ENCODE results near the gene PRMT5.

The PRMT5 gene

GRCh38 chr14:22895402-22895801 lies 33.8 kb downstream of the PRMT5 start:
- DNase-seq, result no peak

DNA sequence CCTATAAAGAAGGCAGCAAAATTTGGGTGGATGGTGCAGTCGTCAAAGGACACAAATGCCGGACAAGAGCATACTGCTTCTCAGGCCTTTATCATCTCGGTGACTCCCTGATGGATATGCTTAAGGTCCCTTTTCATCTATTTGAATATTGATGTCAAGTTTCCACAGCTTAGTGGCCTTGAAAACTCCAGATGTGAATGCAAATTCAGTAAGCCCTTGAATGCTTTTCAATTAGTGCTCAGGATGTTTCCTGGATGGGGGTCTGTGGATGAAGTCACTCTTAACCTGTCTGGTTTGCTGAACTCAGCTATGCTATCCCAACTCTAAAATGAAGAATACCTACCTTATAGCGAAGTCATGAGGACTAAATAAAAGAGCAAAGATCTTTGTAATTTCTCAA lies 35.5 kb downstream of the PRMT5 start:
- DNase-seq, result no peak

GRCh38 chr14:22892488-22892887 lies 36.7 kb downstream of the PRMT5 start:
- no peak for DNase-seq

DNA sequence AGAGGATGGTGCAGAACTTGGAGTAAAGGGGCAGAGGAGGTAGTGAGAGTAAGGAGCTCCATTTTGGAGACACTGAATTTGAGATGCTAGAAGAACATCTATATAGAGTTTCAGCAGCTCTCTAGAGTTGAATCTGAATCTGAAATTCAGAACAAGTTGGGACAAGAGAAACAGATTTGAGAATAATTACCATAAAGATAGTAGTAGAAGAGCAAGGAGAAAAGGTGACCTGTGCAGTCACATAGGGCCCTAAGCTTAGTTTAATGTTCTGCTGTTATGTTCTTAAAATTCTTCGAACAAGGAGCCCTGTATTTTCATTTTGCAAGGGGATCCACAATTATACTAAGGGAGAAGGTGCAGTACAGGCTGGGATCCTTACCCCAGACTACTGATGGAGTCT lies 38.8 kb downstream of the PRMT5 start:
- no peak for DNase-seq

GRCh38 chr14:22888662-22889061 lies 40.5 kb downstream of the PRMT5 start:
- DNase-seq, result no peak

DNA sequence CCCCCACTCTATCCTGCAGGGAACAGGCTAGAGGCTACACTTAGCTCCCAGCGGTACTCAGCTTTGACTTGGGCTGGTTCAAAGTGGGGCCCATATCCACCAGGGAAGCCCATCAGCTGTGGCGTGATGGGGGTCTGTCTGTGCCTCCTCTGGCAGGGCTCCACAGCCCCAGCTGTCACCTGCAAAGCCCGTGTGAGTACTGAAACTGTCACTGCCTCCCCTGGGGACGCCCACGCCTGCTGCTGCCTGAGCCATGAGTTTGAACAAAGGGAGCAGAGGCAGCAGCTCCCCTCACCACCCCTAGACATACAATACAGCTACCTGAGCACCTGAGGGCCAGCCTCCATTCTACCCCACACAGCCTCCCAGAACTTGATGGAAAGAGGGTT lies 41.2 kb downstream of the PRMT5 start:
- DNase-seq, result no peak

DNA sequence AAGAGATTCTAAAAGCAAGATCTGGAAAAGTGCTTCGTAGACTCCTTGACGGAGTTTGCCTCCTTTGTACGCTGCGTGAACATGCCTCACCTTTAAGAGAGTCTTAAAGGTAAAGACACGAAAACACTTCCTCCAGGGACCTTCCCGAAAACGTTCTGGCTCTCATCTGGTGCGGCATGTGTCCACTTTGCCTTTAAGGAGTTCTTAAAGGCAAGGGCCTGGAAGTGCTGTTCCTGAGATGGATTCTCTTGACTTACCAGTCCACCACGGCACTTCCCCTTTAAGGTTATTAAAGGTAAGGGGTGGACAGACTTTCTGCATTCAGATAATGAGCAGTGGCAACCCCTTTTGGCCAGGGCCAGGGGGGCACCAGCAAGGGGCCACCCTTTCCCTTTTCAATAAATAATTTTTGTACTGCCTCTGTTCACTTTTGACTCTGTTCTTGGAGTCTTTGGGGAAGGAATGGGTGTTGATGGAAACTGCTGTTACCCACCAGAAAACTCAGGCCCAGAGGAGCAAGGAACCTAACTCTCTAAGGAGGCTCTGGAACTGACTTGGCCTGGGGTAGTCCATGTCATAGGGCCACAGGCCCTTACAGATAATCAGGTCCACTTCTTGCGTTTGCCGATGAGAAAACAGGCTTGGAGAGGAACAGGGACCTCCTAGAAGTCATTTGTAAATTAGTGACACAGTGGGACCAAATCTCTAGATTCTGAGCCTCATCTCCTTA lies 41.8 kb downstream of the PRMT5 start:
- DNase-seq, result peak; percentile 28

DNA sequence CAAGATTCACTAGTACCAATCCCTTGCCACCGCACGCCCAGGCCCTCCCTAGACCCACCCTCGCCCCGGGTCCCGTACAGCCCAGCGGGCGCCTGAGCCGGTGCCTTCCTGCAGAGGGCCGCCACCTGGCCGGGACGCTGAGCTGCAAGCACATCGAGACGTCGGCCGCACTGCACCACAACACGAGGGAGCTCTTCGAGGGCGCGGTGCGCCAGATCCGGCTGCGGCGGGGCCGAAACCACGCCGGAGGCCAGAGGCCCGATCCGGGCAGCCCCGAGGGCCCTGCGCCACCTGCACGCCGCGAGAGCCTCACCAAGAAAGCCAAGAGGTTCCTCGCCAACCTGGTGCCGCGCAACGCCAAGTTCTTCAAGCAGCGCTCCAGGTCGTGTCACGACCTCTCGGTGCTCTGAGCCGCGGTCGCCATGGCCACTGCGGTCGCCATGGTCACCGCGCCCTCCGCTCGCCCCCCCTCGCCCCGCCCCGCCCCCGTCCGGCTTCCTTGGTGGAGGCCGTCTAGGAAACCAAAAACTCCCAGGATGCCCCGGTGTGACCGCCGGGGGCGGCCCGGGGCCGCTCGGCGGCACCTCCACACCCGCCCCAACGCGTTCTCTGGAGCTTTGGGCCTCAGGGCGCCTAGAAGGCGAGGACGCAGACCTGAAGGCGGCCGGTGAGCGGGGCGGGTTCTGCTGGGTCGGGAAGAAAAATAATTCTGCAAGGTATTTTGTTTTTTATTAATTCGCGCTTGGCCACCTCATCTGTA lies 42.5 kb downstream of the PRMT5 start:
- peak; percentile 48 for DNase-seq

DNA sequence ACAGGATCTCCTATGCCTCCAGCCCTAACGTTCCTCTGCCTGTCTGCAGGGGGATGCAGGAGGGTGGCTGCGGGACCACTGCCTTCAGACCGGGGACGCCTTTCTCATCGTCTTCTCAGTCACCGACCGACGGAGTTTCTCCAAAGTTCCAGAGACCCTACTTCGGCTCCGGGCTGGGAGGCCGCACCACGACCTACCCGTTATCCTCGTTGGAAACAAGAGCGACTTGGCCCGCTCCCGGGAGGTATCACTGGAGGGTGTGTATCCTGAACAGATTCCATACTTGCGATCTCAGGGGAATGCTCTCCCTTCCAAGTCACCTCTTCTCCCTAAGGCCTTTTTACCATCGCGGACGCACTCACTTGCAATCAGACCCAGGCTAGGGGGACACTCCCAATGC lies 43.2 kb downstream of the PRMT5 start:
- DNase-seq, result no peak

- no peak for DNase-seq
These were observed 44.2 kb downstream of the PRMT5 start for GRCh38 chr14:22884738-22885523.

GRCh38 chr14:22884076-22884737 lies 45.0 kb downstream of the PRMT5 start:
- no peak for DNase-seq

GRCh38 chr14:22883173-22883976 lies 45.8 kb downstream of the PRMT5 start, which contains the start of gene REM2:
Gene REM2, plus strand, starts transcription at chr14:22883222. Its CDS starts 66 bp downstream, at chr14:22883288.
- DNase-seq, result no peak

DNA sequence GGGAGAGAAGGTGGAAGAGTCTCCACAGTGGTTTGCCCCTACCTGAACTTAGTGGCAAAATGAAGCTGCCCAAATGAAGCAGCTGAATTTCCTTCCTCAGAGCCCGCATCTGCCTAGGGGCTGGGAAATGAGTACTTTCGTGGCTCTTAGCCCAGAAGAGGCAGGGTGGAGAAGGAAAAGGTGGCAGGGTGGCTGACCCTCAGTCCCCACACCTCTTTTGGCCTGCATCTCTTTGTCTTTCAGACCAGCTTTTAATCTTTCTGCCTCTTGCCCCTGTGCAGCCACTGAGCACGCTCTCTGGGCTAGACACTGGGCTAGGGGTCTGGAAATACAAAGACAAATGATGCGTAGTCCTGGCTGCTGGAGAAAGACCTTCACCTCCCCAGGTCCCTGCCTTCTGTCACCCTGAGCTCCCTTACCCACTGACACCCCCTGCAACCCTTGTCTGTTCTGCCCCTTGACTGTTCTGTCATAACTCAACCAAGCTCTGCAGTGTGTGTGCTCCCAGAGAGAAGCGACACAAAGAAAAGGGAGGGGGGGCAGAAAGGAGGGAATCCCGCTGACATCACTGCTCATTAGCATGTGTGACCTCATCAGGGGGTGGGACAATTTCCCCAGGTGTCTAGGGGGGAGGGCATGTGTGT lies 46.5 kb downstream of the PRMT5 start:
- DNase-seq, result no peak

- DNase-seq, result no peak
These were observed 47.1 kb downstream of the PRMT5 start for GRCh38 chr14:22882064-22882463.

GRCh38 chr14:22878271-22879246 lies 50.6 kb downstream of the PRMT5 start:
- no peak for DNase-seq

DNA sequence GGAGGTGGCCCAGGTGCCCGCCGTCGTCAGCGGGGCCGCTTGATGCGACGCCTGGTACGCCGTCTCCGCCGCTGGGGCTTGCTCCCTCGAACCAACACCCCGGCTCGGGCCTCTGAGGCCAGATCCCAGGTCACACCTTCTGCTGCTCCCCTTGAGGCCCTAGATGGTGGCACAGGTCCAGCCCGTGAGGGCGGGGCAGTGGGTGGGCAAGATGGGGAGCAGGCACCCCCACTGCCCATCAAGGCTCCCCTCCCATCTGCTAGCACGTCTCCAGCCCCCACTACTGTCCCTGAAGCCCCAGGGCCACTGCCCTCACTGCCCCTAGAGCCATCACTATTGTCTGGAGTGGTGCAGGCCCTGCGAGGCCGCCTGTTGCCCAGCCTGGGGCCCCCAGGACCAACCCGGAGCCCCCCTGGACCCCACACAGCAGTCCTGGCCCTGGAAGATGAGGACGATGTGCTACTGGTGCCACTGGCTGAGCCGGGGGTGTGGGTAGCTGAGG lies 52.1 kb downstream of the PRMT5 start:
- DNase-seq, result no peak

GRCh38 chr14:22875748-22876319 lies 53.3 kb downstream of the PRMT5 start:
- DNase-seq, result no peak

GRCh38 chr14:22875003-22875747 lies 54.0 kb downstream of the PRMT5 start:
- DNase-seq, result no peak
